Stimulated activated CD4-positive, alpha-beta T cell treated with anti-CD3 and anti-CD28 coated beads, Interleukin-12 subunit alpha, Interleukin-12 subunit beta, amount 100 ng/mL, for 24 hours (primary cell): ENCODE data around the gene CABLES1.
"Not testable (repeated sequence)": the region's sequence is repeated elsewhere in the genome, so short reads cannot be mapped to it uniquely, and the experiment has no call there.

Source experiments
- DNase-seq, 2 experiments: peaks; one replicate each; pipeline ENCODE4 v3.0.0-alpha.2; 2020; ENCODE audit warnings: low read depth in 2 of 2

CABLES1 gene

DNA sequence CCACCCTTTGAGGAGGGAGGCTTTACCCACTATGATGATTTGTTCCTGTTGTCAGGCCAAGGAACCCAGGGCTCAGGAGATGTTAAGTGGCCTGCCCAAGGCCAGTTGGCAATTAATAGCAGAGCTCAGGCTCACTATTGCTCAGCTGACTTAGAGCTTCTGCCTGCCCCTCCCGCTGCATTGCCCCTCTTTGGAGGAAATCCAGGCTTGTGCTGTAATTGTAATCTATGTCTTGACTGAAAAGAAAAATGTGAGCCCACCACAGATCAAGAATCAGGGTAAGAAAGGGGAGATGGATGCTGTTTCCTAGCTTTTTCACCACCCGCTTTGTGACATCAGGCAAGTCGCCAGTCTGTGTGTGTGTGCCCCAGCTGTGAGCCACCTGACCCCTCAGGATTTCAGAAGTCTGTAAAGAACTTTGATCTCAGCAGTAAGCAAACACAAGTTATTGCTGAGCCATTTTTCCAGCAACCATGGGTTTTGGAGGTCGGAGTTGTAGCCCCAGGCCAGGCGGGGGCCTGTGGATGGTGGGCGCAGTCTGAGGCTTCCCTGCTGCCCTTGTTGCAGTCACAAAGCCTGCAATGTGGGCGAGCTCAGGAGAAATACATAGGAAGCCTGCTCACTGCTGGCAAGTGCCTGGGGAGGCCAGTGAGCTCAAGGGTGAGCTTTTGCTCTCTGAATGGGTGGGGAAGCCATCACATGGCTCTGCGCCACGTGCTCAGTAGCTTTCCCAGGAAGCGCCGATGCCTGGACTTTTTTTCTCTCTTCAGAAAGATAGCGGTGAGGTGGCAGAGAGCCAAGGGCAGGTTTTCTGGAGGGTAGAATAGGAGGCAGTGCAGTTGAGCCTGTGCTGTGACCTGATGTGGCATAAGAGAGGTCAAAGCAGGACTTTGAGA is 6.1 kb downstream of the CABLES1 start:
- DNase-seq, result no peak

DNA sequence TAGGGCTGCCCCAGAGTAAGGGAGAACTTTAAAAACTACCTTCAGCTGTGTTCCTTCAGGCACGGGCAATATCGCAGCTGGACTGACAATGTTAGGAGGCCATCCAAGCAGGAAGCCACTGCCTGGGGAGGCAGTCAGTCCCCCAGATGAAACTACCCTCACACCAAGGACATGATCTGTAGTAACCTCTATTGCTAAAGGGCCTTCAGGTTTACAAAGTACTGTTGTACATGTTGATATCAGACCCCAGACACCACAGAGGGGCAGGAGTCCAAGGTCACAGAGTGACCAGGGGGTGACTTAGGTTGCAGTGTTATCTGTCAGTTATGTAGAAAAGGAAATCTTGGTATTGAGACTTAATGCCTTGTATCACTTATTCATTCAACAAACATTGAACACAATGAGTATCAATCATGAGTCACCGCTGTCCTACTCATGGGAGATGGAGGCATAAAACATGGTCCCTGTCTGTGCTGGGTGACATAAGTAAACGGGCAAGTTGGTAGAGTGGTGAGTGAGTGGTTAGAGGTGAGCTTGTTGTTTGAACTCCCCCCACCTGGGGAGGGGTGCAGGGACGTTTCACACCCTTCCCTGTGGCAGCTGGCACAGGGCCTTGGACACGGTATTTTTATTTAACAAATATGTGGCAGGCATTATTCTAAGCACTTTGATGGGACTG is 7.1 kb downstream of the CABLES1 start:
- no peak for DNase-seq

DNA sequence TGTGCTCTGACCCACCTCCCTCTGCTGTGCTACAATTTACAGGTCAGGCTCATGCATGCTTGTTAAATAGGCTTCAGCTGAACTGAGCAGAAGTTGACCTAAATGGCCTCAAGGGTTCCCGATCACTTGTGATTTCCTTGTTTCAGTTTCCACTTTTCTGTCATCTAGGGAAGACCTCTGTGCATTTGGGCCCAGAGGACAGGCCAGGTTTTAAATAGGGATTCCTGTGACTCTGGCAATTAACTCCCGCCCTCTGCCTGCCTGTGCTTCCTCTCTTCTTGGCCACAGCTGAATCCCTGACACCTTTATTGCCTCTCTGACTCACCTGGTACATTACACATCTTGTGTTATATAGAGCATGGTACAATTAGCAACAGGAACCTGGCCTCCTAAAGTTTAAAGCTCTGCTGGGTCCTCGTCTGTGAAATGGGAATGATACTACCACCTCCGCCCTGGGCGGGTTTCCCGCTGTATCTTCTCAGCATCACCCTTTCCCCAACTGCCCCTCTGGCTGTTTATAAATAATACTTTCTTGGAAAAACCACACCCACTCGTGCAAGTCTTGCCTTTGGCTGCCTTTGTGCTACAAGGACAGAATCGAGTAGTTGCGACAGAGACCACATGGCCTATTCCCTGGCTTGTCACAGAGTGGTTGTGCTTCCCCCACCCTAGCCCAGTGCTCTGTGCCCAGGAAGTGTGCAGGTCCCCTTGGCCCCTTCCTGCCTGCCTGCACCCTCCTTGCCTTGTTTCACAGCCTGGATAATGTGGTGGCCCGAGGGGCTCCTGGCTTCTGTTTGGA is 7.9 kb downstream of the CABLES1 start:
- DNase-seq, result no peak

DNA sequence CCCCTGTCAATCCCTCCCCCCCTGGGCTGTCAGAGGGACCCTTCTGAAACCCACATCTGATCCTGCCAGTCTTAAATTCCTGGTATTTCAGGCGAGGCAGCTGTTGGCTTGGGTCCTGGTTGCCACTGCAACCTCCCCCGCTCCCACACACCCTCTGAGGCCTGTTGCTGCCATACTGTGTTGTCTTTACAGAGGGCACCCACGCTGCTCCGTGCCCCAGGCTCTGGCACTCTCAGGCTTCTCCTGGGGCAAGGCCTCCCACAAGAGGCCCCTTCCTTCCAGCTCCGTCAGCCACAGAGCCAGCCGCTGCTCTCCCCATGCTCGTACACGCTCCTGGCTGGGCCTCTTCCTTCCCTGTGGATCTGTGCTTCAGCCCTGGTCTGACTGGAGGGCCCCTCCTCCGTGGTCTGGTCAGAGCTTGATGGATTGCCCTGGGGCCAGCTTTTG is 8.6 kb downstream of the CABLES1 start:
- no peak for DNase-seq

DNA sequence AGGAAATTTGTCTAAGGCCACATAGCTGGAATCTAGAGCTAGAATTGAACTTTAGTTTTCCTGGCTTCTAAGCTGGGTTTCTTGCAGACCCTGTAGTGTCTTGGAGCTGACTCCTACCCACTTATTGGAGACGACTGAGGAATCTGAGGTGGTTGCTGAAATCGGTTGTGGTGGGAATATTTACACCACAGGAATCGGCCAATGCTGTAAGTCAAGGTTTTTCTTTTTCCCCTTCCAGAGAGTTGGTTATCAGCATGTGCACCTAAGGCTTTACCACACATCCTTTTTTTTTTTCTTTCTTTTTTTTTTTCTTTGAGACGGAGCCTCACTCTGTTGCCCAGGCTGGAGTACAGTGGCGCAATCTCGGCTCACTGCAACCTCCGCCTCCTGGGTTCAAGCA is 9.4 kb downstream of the CABLES1 start:
- DNase-seq, result no peak

DNA sequence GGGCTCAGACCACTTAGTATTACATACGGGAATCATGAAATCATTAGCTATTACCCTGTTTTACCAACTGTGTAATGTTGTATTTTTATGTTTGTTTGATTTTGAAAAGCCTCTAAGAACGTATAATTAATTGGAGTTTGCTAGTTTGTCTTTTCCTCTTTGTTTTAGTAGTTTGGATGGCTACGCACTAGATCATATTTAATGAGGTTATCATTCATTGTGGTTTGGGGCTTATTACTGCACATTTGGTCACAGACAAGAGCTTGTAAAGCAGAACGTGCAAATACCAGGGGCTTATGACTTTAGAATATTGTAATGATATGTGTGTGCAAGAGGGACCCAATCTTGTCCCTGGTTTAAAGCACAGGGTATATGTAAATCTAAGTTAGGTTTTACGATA is 10.3 kb downstream of the CABLES1 start:
- no peak for DNase-seq

DNA sequence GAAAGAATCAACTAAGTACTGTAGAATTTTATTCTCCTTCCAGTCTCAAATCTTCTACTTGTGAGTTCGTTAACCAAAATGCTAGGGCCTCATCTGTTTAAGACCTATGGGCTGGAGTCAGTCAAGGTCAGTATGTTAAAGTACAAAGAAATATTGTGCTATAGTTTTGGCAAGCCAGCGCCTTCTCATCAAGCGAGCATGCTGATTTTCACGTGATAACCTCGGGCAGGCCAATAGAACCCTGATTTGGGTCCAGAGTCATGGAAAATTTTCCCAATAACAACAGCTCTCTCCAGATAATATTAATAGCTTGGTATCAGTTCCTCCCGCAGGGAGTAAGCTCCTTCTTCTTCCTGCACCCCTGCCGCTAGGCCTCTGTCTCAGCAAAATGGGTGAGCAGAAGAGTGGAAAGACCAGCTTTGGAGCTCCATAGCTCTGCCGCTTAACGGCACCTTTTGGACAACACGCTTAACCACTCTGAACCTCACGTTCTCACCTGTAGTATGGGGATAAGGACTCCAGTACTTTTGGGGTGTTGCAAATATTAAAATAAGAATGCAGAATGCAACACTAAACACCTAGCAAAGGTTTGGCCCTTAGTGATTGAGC is 11.7 kb downstream of the CABLES1 start:
- DNase-seq, result no peak

DNA sequence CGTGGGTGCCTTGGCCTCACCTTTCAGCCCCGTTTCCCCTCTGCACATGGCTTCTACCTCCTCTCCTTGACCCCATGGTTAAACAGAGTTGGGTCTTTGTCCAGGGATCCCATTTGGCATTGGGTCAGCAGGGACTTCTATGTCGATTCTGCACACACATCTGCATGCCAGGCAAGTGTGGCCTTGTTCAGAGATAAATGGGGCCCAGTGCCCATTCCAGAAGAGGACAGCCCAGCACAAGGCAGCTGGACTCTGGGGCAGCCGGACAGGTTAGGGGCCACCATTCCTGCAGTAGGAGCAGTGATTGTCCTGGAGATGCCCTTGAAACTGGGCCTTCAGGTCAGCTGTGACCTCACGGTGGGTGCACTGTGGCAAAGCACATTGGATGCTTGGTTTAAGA is 13.1 kb downstream of the CABLES1 start:
- DNase-seq, result no peak

DNA sequence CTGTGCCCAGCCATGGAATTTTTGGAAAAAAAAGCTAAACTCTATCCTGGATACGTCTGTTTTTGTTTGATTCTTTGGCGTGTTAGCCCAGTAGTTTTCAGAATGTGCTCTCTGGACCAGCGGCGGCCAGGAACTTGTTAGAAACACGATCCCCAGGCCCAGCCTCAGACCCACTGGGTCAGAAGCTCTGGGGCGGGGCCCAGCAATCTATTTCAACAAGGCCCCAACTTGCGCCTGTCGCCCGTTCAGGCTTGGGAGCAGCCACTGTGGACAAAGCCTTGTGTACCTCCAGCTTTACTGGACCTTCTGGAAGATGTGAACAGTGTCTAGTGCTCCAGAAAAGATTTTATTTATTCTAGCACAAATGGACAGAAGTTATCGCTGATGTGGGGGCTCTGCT is 14.3 kb downstream of the CABLES1 start:
- DNase-seq, result no peak

DNA sequence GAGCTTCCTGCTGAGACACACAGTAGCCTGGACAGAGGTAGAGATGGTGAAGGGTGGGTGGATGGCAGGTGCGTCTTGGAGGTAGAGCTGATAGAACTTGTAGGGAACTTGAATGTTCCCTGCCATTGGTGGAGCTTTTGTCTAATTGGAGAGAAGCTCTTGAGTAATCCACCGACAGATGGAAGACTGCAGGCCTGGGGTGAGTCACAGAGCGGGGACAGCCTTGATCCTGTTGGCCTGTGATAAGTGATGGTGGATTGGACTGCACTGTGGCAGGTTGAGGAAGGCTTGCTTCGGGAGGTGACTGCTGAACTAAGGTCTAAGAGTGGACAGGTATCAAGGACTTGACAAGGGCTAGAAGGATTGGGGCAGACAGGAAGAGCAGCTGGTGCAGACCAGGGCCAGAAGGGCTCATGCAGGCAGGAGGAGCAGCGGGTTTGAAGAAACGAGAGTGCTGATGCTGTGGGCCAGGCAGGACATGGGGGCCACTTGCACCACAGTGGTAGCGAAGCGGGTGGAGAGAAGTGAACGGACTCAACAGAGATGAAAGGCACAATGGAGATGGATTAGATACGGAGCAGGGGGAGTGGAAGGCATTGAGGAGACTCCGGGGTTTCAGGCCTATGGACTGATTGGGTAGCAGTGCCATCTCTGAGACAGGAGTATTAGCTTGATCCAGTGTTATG is 16.3 kb downstream of the CABLES1 start:
- DNase-seq, result no peak

DNA sequence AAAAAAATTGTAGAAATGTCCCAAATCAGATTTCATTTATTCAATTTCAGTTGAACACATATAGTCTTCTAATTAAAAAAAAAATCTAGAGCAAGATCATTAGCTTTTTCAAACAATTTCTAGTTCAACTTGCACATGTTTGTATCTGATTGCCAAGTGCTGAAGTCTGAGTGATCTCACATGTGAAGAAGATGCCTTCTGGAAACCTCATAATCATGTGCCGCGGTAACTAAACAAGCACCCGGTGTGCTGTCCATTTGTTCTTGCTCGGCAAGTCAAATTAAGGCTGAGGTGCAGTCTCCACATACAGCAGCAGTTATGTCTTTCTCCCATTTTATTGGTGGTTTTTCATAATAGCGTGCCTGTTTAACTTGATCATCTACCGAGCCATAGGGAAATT is 18.7 kb downstream of the CABLES1 start:
- no peak for DNase-seq

DNA sequence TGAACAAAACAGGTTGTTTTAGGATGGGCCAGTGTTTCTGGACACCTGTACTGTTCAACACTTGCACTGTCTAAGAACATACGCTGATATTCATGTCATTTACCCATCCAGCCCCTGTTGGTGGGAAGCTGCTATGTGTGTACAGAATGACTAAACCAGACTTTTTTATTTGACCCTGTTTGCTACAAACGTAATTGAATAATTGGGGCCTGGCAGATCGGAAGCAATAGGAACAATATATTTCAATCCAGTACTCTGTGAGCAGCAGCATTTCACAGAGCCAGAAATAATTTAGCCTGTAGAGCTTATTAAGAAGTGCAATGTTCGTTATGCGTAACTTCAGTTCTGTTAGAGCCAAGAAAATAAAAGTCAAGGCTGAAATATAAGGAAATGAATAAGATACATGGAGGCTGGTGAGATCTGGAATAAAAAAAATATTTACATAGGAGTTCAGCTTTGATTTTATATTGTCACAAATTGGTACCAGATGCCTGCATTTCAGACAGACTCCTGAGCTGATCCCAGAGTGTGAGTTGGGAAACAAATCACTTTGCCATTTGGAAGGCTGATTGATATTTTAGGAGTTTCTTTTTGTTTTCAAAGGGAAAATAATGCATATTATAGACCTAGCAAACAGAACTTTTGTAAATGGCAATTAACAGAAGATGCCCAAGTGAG is 19.7 kb downstream of the CABLES1 start:
- DNase-seq, result no peak

DNA sequence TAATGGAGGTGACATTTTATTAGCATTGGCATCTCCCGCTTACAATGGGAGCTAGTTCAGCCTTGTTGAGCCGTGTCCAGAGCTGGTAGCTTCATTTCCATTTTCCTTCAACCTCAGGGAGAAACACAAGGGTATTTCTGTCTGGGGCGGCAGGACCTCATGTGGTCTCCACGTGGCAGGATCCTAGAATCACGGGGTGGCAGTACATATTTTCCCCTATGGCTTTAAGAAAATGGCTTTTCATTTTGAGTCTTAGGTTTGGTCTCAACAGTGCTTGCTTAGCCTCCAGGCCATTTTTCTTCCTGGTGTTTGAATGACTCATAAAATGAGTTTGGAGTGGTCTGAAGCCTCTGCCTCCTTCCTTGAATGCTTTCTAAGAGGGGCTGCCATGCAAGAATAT is 20.3 kb downstream of the CABLES1 start:
- no peak for DNase-seq

DNA sequence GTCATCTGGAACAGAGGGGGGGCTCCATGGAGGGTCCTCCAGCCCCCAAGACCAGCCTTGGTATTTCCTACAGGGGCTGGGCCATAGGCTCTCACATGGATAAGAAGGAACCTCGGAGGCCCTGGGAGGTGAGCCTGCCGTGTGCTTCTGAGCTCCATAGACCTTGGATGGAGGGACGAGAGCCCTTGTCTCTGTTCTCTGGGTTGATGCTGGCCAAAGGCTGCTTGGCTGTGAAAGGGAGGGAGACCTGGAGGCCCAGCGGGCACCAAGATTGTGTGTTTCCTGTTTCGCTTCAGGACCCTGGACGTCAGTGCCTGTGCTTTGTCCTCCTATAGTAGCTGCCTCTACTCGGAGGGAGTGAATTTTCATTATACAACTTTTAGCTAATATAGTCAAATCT is 20.8 kb downstream of the CABLES1 start:
- DNase-seq, result no peak

DNA sequence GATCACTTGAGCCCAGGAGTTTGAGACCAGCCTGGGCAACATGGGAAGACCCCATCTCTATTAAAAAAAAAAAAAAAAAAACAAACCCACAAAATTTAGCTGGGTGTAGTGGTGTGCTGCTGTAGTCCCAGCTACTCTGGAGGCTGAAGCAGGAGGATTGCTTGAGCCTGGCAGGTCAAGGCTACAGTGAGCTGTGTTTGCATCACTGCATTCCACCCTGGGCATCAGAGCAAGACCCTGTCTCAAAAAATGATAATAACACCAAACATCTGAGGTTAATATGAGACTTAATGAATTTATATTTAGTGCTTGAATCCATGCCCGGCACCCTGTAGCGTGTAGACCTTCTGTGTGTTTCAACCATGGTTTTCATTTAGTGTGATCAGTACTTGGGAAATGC is 22.8 kb downstream of the CABLES1 start:
- DNase-seq, result no peak

DNA sequence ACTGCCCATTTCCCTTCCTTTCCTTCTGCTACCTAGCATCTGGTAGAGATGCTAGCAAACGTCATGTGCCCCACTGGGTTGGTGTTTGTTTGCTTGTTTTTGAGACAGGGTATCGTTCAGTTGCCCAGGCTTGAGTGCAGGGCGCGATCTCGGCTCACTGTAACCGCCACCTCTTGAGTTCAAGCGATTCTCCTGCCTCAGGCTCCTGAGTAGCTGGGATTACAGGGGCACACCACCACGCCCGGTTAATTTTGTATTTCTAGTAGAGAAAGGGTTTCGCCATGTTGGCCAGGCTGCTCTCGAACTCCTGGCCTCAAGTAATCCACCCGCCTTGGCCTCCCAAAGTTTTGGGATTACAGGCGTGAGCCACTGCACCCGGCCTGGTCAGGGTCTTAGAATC is 23.6 kb downstream of the CABLES1 start:
- not testable (repeated sequence) for DNase-seq

DNA sequence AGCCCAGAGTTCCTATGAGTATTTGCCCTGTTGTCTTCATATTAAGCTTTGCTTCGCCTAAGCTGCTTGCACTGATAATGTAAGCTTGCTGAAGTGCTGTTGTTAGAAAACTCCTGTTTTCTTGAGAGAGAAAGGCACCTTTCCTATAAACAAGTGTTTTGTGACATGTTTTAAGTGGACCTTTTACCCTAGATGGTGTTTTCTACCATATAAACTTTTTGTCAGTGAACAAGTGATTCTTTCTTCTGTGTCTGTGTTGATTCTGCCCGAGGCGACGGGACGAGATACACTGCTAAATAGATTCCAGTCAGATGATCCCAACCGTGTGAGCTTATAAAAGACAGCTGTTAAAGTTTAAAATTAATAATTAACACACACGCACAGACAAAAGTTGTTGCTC is 24.1 kb downstream of the CABLES1 start:
- no peak for DNase-seq

DNA sequence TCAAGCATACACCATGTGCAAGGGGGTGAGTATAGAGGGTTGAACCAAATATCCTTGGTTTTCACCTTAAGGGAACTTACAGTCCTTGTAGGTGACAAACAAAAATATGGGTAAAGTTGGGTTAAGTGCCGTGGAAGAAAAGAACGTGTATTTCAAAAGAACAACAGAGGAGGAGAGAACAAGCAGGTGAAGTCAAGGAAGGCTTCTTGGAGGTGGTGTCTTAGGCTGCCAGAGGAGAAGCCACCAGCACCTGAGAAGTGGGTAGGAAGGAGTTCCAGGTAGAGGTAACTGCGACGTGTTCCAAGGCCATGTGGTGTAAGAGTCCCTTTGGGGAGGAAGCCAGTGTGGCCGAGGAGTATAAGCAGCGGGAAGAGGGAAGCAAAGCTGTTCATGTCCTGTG is 27.2 kb downstream of the CABLES1 start:
- no peak for DNase-seq

DNA sequence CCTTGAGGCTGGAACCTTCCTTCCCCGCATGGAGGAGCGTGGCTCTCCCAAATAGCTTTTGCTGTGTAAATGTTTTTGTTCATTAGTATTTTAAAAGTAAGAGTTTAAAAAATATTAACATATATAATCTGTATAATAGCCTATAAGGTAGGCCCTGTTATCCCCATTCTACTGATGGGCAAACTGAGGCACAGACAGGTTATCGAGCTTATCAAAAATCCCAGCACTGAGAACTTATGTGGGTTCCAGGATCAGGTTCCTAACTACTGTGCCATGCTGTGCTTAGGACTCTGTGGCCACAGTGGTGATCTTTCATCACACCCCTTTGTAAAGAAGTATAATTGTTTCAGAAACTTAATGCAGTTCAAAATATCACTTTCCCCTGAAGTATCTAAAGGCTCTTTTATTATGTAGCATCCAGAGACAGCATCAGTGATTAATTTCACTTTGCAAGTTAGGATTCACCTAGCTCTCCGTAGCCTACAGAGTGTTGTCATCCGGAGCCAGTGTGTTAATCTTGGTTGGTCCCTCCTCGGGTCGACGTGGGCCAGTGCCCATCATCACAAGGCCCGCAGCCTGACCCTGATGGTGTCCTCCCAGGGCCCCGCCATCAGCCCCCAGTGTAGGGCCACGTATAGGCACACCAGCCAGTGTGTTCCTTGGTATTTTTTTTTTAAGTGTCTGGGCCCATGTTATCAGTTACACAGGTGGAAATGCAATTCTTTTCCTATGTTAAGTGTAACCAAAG is 28.7 kb downstream of the CABLES1 start:
- DNase-seq, result no peak
